Measurements from ENCODE around the gene PTPRN2. TPM values are rescaled to one million over a fixed set of nuclear protein-coding genes. Genes with fewer than 3 reads are reported as not detected.
"Not testable (repeated sequence)": the region's sequence is repeated elsewhere in the genome, so short reads cannot be mapped to it uniquely, and the experiment has no call there.

PTPRN2 gene
- total RNA-seq, 1 experiment from 2014 or later, result 0.16 TPM

DNA sequence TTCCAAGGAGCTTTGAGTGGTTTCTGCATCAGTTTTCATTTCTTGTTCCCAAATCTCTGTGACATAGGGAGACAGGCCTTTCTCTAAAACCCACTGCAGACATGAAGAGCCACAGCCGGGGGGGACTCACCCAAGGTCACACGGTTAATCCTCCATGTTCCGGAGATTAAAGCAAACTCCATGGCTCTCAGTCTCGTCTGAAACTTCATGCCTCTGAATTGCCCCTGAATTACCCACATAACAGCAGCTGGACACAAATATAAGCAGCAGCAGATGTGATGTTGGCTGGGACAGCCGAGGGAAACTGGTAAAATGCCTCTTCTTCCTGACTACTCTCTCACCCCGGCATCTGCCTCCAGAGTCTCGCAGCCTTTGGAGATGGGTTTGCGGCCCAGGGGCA lies 848.6 kb downstream of the PTPRN2 start:
- in situ Hi-C loops (cut with HindIII; ENCODE audit: low pct_unique_long_range_greater_than_20kb, low sequenced_read_pairs), result no loop called here
- no peak for DNase-seq (ENCODE audit: low read depth, low spot score)

DNA sequence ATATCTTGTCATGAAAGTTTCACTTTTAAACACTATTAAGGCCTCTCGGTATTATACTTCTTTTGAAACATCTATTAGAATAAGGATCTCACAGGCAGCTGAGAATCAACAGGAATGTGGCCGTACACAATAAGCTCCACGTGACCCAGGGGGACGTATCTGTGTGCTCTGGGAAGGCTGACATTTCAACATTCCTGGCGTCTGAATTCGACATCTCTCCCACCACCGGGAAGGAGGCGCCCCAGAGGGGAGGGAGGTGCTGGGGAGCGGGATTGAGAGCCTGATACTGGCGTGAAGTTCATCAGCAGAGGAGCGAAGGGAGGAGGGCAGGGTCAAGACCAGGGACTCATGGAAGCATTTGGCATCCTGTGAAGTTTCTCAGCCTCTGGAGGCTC lies 849.6 kb downstream of the PTPRN2 start:
- no peak for DNase-seq (ENCODE audit: low read depth, low spot score)
- in situ Hi-C loops (cut with HindIII; ENCODE audit: low pct_unique_long_range_greater_than_20kb, low sequenced_read_pairs), result no loop called here

- DNase-seq (ENCODE audit: low read depth, low spot score), result no peak
- in situ Hi-C loops (cut with HindIII; ENCODE audit: low pct_unique_long_range_greater_than_20kb, low sequenced_read_pairs), result no loop called here
These were observed 850.2 kb downstream of the PTPRN2 start for GRCh38 chr7:157737151-157738065.

DNA sequence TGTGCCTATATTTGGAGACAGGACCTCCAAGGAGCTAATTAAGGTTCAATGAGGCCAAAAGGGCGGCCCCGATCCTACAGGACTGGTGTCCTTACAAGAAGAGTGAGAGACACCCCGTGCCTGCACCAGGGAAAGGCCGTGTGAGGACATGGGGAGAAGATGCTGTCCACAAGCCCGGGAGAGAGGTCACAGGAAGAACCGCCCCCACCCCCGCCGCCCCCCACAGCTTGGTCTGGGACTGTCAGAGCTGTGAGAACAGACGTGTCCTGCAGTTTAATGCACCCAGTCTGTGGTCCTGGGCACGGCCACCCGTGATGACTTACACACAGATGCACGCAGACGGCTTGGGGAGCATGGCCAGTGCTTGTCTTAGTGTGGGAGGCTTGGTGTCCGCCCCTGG lies 851.3 kb downstream of the PTPRN2 start:
- DNase-seq (ENCODE audit: low read depth, low spot score), result no peak
- in situ Hi-C loops (cut with HindIII; ENCODE audit: low pct_unique_long_range_greater_than_20kb, low sequenced_read_pairs), result no loop called here

GRCh38 chr7:157735826-157736225 lies 851.8 kb downstream of the PTPRN2 start:
- in situ Hi-C loops (cut with HindIII; ENCODE audit: low pct_unique_long_range_greater_than_20kb, low sequenced_read_pairs), result no loop called here

GRCh38 chr7:157734676-157735640 lies 852.7 kb downstream of the PTPRN2 start:
- in situ Hi-C loops (cut with HindIII; ENCODE audit: low pct_unique_long_range_greater_than_20kb, low sequenced_read_pairs), result no loop called here
- no peak for DNase-seq (ENCODE audit: low read depth, low spot score)

More at GRCh38 chr7:157735826-157736225, 851.8 kb downstream of the PTPRN2 start:
- DNase-seq (ENCODE audit: low read depth, low spot score), result no peak

GRCh38 chr7:157733760-157734395 lies 853.7 kb downstream of the PTPRN2 start:
- DNase-seq (ENCODE audit: low read depth, low spot score); in situ Hi-C loops (cut with HindIII; ENCODE audit: low pct_unique_long_range_greater_than_20kb, low sequenced_read_pairs): not testable (repeated sequence)

DNA sequence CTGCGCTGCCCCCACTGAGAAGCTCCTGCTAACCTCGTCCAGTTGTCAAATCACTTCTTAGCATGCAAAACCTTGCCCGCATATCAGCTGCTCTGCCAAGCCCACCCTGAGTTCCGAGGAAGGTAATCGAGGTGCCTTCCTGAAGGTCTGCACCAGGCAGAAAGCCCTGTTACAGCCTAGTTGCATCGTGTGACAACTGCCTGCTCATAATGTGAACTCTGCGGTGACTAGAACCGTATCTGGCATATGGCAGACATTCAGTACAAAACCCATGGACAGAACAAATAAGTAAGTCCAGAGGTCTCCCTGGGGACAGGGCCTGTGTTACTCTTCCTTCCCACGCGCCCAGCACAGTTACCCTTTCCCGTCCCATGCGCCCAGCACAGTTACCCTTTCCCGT lies 856.5 kb downstream of the PTPRN2 start:
- DNase-seq (ENCODE audit: low read depth, low spot score), result no peak
- in situ Hi-C loops (cut with HindIII; ENCODE audit: low pct_unique_long_range_greater_than_20kb, low sequenced_read_pairs), result no loop called here

DNA sequence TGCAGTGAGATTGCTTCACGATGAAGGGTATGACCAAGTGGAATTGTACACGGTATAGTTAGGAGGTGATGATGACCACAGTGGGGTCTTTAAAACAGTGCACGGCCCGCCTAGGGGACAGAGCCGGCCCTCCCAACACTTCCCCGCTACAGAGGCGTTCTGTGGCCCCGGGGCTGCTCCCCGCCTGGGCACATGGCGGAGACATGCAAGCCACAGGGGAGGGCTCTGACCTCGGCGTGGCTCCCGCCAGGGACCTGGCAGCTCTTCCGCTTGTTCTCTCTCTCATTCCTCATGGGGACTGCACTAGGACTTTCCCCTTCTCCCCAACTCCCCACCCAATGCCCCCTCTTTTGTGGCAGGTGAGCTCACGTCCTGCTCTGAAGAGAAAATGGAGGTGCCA lies 857.0 kb downstream of the PTPRN2 start:
- no peak for DNase-seq (ENCODE audit: low read depth, low spot score)
- in situ Hi-C loops (cut with HindIII; ENCODE audit: low pct_unique_long_range_greater_than_20kb, low sequenced_read_pairs), result no loop called here

- DNase-seq (ENCODE audit: low read depth, low spot score), result no peak
- in situ Hi-C loops (cut with HindIII; ENCODE audit: low pct_unique_long_range_greater_than_20kb, low sequenced_read_pairs), result no loop called here
These were observed 858.1 kb downstream of the PTPRN2 start for GRCh38 chr7:157729566-157729965.

DNA sequence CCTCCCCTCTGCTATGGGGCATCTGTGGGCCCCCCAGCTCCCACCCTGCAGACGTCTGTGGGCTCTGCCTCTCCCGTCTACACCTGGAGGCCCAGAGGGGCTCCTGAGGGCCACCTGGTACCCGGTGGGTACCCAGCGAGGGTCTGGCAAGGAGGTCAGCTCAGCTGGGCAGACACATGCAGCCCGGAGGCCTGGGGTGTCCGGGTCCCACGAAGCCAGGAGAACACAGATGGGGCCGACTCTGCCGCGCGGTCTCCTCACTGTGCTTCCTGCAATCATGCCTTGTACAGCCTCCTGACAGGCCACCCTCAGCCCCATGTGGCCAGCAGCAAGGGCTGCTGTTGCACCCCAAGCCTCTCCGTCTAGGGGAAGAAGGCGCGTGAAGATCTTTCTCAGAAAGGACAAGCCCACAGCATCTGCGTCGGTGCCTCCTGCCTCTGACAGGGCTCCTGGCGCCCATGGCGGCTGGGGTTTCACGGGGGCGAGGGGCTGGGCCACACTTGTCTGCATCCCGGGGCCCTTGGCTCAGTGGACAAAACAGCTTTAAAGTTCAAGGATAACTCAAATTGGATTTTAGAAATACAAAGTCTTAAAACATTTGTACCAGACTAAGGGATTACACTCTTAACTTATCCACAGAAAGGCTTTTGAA lies 859.5 kb downstream of the PTPRN2 start:
- no peak for DNase-seq (ENCODE audit: low read depth, low spot score)
- in situ Hi-C loops (cut with HindIII; ENCODE audit: low pct_unique_long_range_greater_than_20kb, low sequenced_read_pairs), result no loop called here

DNA sequence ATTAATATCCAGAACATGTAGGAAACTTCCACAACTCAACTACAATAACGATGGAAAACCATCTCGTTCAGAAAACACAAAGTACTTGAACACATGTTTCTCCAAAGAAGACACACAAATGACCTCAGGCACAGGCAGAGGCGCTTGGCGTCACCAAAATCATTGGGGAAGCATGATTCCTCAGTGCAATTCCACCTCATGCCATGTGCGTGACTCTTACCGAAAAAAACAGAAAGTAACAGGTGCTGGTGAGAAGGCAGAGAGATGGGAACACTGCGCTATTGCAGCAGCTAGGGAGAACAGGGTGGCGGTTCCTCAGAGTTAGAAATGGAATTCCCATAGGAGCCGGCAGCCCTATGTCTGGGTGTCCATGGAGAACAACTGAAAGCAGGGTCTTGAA lies 860.9 kb downstream of the PTPRN2 start:
- in situ Hi-C loops (cut with HindIII; ENCODE audit: low pct_unique_long_range_greater_than_20kb, low sequenced_read_pairs), result no loop called here
- DNase-seq (ENCODE audit: low read depth, low spot score), result no peak

- in situ Hi-C loops (cut with HindIII; ENCODE audit: low pct_unique_long_range_greater_than_20kb, low sequenced_read_pairs), result not testable (repeated sequence)
These were observed 862.3 kb downstream of the PTPRN2 start for GRCh38 chr7:157725312-157725711.

GRCh38 chr7:157723205-157723604 lies 864.4 kb downstream of the PTPRN2 start:
- DNase-seq (ENCODE audit: low read depth, low spot score), result no peak
- in situ Hi-C loops (cut with HindIII; ENCODE audit: low pct_unique_long_range_greater_than_20kb, low sequenced_read_pairs), result no loop called here

More at GRCh38 chr7:157725312-157725711, 862.3 kb downstream of the PTPRN2 start:
- DNase-seq (ENCODE audit: low read depth, low spot score), result not testable (repeated sequence)

GRCh38 chr7:157722137-157723060 lies 865.2 kb downstream of the PTPRN2 start:
- in situ Hi-C loops (cut with HindIII; ENCODE audit: low pct_unique_long_range_greater_than_20kb, low sequenced_read_pairs), result no loop called here
- no peak for DNase-seq (ENCODE audit: low read depth, low spot score)

DNA sequence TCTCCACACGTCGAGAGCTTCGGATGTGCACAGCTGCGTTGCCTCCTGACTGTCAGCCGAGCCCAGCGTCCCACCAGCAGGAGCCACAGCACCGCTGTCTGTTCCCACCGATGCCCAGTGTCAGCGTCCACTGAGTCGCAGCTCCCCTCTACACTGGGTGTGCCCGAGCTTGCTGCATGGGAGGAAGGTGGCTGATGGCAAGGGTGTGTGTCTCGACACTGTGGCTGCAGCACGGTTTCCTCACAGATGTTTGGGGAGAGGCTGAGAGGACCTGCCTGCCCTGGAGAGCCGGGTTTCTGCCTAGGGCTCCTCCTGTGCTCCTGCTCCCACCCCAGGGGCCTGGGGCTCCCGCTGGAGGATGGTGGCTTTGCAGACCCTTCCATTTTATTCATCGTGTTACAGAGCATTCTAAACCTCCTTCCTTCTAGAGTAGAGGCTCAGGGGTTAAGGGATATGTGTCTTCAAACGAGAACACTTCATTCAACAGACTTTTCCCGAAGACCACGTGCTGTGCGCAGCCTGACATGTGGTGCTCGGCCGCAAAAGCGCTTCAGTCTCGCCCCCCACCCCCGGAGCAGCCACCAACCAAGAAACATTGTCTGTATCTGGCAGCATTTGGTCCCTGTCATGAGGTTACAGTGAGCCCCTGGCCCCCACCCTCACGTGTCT lies 866.0 kb downstream of the PTPRN2 start:
- in situ Hi-C loops (cut with HindIII; ENCODE audit: low pct_unique_long_range_greater_than_20kb, low sequenced_read_pairs), result no loop called here
- no peak for DNase-seq (ENCODE audit: low read depth, low spot score)

All from SK-MEL-5 (cell line).